ENCODE measurements around the gene RPUSD3.

- TF ChIP-seq CTCF (IDR thresholded peaks at IDR 0.05; ENCODE audit: low read depth, low read length, missing input control): no peak
- TF ChIP-seq YY1 (IDR thresholded peaks at IDR 0.05): no peak
- no peak for TF ChIP-seq GABPA (IDR thresholded peaks at IDR 0.05 in 1 of 2, conservative IDR thresholded peaks at IDR 0.05 in 1 of 2)
Measured at GRCh38 chr3:9887480-9887879, 43.7 kb upstream of the RPUSD3 start.
